ENCODE data around the gene RNF125. TPM values are rescaled to one million over a fixed set of nuclear protein-coding genes. Genes with fewer than 3 reads are reported as not detected.

The RNF125 gene
- polyA plus RNA-seq, 2 of the 4 experiments (the other 2 are of a cell fraction) = 0.14 to 0.30 TPM

- DNase-seq (ENCODE audit: low read depth in 1 of 2, low spot score in 1 of 2) = no peak
- no peak for FAIRE-seq
- CTCF ChIA-PET = no interaction called here
- Histone ChIP-seq H3K4me3 (no peak overlapping the region), H3K4me1 (no peaks in the 10 kb centered on the region), H3K27ac (no peak overlapping the region), H3K4me2 (no peak overlapping the region), H3K9me3 (peaks cover 13% of the 10 kb centered on the region)
- no peak for TF ChIP-seq RAD21 (conservative IDR thresholded peaks at IDR 0.05 in 1 of 2, IDR thresholded peaks at IDR 0.05 in 1 of 2)
- no peak for TF ChIP-seq JUNB (IDR thresholded peaks at IDR 0.05)
- TF ChIP-seq USF2 (IDR thresholded peaks at IDR 0.05) = no peak
- no peak for TF ChIP-seq FOSL2 (IDR thresholded peaks at IDR 0.05)
- no peak for TF ChIP-seq FOSL2 (CRISPR knock-in tag; IDR thresholded peaks at IDR 0.05)
- TF ChIP-seq RARB (CRISPR knock-in tag; IDR thresholded peaks at IDR 0.05) = no peak
- TF ChIP-seq EP300 (IDR thresholded peaks at IDR 0.05) = no peak
- TF ChIP-seq EHF (CRISPR knock-in tag; IDR thresholded peaks at IDR 0.05) = no peak
- no peak for TF ChIP-seq KDM1A (IDR thresholded peaks at IDR 0.05; ENCODE audit: low read depth)
- no peak for TF ChIP-seq HOXB13 (CRISPR knock-in tag; IDR thresholded peaks at IDR 0.05; ENCODE audit: low read depth)
- TF ChIP-seq NR3C1 (IDR thresholded peaks at IDR 0.05) = no peak
- no peak for TF ChIP-seq HEYL (CRISPR knock-in tag; IDR thresholded peaks at IDR 0.05)
- no peak for TF ChIP-seq NPAS2 (CRISPR knock-in tag; IDR thresholded peaks at IDR 0.05; ENCODE audit: borderline replicate concordance)
- POLR2A ChIA-PET = no interaction called here
- no peak for ATAC-seq
Observed at GRCh38 chr18:31980863-31981262, 37.8 kb upstream of the RNF125 start.

GRCh38 chr18:31983020-31983419, 35.6 kb upstream of the RNF125 start:
- ChIA-PET POLR2A (no interaction called here), CTCF (no interaction called here)
- FAIRE-seq (no peak), DNase-seq (ENCODE audit: low read depth in 1 of 2, low spot score in 1 of 2) (no peak), ATAC-seq (no peak)
- no peaks in the 10 kb centered on the region for H3K4me1 ChIP-seq
- no peak for TF ChIP-seq E2F6 (IDR thresholded peaks at IDR 0.05; ENCODE audit: borderline replicate concordance, low read depth)
- no peak for TF ChIP-seq CEBPB (IDR thresholded peaks at IDR 0.05)
- TF ChIP-seq GATA3 (IDR thresholded peaks at IDR 0.05; ENCODE audit: borderline replicate concordance) = no peak
- no peak for TF ChIP-seq CHD2 (IDR thresholded peaks at IDR 0.05; ENCODE audit: low read length, partially characterized antibody)
- peaks cover 10% of the 10 kb centered on the region for H3K9me3 ChIP-seq
- H3K4me2 ChIP-seq = no peak overlapping the region
- H3K27ac ChIP-seq = no peak overlapping the region
- no peak overlapping the region for H3K4me3 ChIP-seq
- 53% methylated on average over 3 of the region's 3 CpGs for WGBS (ENCODE audit: missing lambda C conversion rate)

- FAIRE-seq (no peak), DNase-seq (ENCODE audit: low read depth in 1 of 2, low spot score in 1 of 2) (no peak), ATAC-seq (no peak)
- Histone ChIP-seq H3K27ac (no peak overlapping the region), H3K4me1 (no peaks in the 10 kb centered on the region), H3K9me3 (peaks cover under 1% of the 10 kb centered on the region; the same call in 1 of the 3 replicates), H3K4me3 (no peak overlapping the region), H3K4me2 (no peak overlapping the region)
- CTCF ChIA-PET = interaction anchor here (0.6 kb wide), 1 partner anchor 218 kb away, joined by 3 read pairs; no protein-coding TSS in a partner anchor
- WGBS (ENCODE audit: missing lambda C conversion rate) = 63% methylated on average over 5 of the region's 5 CpGs
- TF ChIP-seq FOXS1 (CRISPR knock-in tag; IDR thresholded peaks at IDR 0.05) = no peak
- no peak for TF ChIP-seq KDM5A (IDR thresholded peaks at IDR 0.05)
- no peak for TF ChIP-seq NFE2L2 (conservative IDR thresholded peaks at IDR 0.05; ENCODE audit: low read length)
- TF ChIP-seq ESRRA (IDR thresholded peaks at IDR 0.05; ENCODE audit: borderline replicate concordance, low read length) = no peak
- no peak for TF ChIP-seq NR3C1 (IDR thresholded peaks at IDR 0.05)
- TF ChIP-seq CHD4 (IDR thresholded peaks at IDR 0.05; ENCODE audit: borderline replicate concordance) = no peak
- TF ChIP-seq RFX5 (IDR thresholded peaks at IDR 0.05) = no peak
- no peak for TF ChIP-seq ZC3H11A (IDR thresholded peaks at IDR 0.05)
- TF ChIP-seq PBX3 (IDR thresholded peaks at IDR 0.05) = no peak
- TF ChIP-seq EHMT2 (IDR thresholded peaks at IDR 0.05; ENCODE audit: low read depth) = no peak
- TF ChIP-seq CTCF (IDR thresholded peaks at IDR 0.05) = no peak
- POLR2A ChIA-PET = no interaction called here
Observed at GRCh38 chr18:31983976-31984375, 34.6 kb upstream of the RNF125 start.
